HL-60 (cell line): ENCODE data around the gene FGF3.

Experiments
- CTCF ChIP-seq: IDR thresholded peaks from one replicate; pipeline ENCODE4 v1.5.1; 2011; ENCODE audit warnings: low read length, control low read depth, inconsistent platforms; ENCODE audit not compliant: insufficient read depth
- POLR2AphosphoS5 ChIP-seq: IDR thresholded peaks from 2 replicates; pipeline ENCODE4 v1.6.1; 2012; ENCODE audit warnings: low read depth
- REST ChIP-seq: IDR thresholded peaks from 2 replicates; pipeline ENCODE4 v1.6.1; 2012; ENCODE audit warnings: low read depth; ENCODE audit not compliant: insufficient replicate concordance
- SPI1 ChIP-seq: IDR thresholded peaks from 2 replicates; pipeline ENCODE4 v1.6.1; 2012; ENCODE audit warnings: low read depth, mild to moderate bottlenecking, borderline replicate concordance

- no peak for TF ChIP-seq CTCF
- no peak for TF ChIP-seq SPI1
- TF ChIP-seq REST: no peak
- TF ChIP-seq POLR2AphosphoS5: no peak
Measured at GRCh38 chr11:69843529-69843921, 24.3 kb upstream of the FGF3 start.
